Measurements from ENCODE around the gene ZNRF4. TPM values are rescaled to one million over a fixed set of nuclear protein-coding genes. Genes with fewer than 3 reads are reported as not detected.
"Not testable (repeated sequence)": the region's sequence is repeated elsewhere in the genome, so short reads cannot be mapped to it uniquely, and the experiment has no call there.

Gene ZNRF4
- total RNA-seq, 1 donor from 2014 or later, result not detected

DNA sequence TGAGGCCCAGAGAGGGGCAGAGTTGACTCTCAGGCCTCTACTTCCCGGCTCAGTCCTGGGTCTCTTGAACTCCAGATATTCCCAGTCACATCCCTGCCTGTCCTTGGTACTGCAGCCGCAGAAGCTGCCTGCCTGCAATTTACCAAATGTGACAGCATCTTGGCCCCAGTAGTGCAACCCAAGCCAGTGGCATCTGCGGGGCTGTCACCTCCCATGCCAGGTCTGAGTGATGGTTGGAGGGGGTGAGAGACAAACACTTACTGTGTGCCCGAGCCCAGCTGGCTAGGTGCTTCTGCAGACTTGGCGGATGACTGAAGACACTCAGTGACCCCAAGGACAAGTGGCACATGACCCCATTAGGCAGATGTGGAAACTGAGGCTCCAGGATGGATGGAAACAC, 18.4 kb downstream of the ZNRF4 start:
- DNase-seq (ENCODE audit: low spot score), result no peak

- no peak for DNase-seq (ENCODE audit: low spot score)
Measured at GRCh38 chr19:5477451-5478215, 22.4 kb downstream of the ZNRF4 start.

GRCh38 chr19:5478241-5478924, 23.2 kb downstream of the ZNRF4 start:
- DNase-seq (ENCODE audit: low spot score), result no peak

DNA sequence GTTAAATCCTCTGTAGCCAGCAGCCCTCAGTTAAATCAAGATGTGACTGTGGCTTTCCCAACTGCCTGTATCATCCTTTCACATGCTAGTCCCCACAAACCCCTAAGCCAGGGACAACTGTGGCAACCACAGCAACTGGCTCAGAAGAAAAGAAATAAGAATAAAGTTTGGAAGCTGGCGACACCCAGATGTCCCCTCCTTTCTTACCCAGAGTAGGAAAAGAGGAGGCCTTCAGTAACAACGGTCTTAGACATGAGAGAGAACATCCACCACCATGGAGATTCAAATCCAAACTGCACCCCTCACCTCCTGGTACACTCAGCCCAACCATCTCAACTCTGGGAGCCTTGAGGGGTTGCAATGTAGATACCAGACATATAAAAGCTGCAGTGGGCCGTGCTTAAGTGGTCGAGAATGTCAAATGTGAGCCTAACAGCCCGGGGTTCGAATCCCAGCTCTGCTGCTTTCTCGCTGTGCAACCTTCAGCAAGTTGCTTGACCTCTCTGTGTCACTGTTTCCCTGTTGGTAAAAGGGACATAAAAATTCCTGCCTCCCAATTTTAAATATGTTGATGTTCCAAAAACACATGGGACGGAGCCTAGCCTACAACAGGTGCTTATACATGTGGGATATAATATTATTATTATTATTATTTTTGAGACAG, 23.8 kb downstream of the ZNRF4 start:
- DNase-seq (ENCODE audit: low spot score), result no peak

DNA sequence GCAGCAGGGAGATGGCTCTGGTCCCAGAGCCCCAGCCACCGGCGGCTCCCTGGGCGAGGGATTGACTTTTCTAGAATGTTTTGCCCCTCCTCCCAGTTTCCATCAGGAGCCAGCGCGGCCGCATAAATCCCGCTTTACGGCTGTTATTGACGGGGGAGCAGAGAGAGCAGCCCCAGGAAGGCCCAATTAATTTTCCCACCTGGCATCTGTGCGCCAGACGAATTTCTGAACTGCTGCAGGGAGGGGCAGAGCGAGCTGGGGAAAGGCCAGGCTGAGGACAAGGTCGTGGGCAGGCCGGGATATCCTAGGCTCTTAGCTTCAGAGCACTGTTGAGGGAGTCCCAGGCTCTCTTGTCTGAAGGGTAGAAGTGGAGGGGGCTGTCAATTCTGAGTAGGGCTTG, 24.7 kb downstream of the ZNRF4 start:
- no peak for DNase-seq (ENCODE audit: low spot score)

DNA sequence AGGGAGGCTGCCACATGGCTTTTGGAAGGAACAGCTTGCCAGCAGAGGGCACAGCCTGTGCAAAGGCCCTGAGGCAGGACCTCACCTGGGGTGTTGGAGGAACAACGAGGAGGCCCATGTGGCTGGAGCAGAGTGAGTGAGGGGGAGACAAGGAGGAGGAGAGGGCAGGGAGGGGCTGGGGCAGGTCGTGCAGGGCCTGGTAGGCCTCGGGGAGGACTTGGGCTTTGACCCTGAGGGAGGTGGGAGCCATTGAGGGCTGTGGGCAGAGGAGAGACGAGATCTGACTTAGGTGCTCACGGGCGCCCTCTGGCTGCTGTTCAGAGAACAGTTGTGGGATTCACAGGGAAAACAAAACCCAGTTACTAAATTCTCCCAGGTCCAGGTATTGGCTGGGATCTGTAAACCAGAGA, 25.2 kb downstream of the ZNRF4 start:
- no peak for DNase-seq (ENCODE audit: low spot score)

- DNase-seq (ENCODE audit: low spot score), result no peak
Measured at GRCh38 chr19:5481957-5482356, 26.7 kb downstream of the ZNRF4 start.

- DNase-seq (ENCODE audit: low spot score), result no peak
Measured at GRCh38 chr19:5484398-5485285, 29.4 kb downstream of the ZNRF4 start.

GRCh38 chr19:5485286-5485636, 30.0 kb downstream of the ZNRF4 start:
- DNase-seq (ENCODE audit: low spot score), result no peak

DNA sequence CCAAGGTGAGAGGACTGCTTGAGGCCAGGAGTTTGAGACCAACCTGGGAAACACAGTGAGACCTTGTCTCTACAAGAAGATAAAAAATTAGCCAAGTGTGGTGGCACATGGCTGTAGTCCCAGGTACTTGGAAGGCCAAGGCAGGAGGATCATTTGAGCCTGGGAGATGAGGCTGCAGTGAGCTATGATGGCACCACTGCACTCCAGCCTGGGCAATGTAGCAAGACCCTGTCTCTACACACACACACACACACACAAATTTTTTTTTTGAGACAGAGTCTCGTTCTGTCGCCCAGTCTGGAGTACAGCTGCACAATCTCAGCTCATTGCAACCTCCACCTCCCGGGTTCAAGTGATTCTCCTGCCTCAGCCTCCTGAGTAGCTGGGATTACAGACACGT, 30.4 kb downstream of the ZNRF4 start:
- not testable (repeated sequence) for DNase-seq (ENCODE audit: low spot score)

DNA sequence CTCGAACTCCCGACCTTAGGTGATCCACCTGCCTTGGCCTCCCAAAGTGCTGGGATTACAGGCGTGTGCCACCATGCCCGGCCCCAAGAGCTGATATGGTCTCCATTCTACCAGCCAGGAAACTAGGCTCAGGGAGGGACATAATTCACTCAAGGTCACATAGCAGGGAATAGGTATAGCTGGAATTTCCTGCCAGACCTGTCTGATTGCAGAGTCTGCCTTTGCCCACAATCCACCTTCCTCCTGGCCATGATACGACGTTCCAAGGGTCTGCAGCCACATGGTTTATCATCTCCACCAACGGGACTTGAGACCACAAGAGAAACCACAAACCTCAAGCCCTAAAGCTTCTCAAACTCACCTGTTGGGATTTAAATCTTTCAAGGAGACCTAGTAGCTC, 32.0 kb downstream of the ZNRF4 start:
- DNase-seq (ENCODE audit: low spot score), result no peak

DNA sequence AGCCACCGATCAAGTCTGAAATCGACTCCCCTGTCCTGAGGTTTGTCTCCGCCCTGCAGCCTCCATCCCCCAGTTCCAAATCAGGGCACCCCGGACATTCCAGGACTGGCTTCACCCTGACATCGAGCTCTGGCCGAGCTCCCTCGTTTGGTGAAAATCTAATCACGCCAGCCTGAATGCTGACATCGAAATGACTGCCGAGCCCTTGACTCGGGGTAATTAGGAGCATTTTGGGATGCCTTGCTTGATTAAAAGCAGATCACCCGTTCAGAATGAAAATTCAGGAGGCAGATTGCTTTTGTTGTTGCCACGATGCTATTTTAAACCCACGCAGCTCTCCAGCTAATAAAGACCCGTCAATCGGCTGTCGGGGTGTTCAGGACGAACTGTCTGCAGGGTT, 34.3 kb downstream of the ZNRF4 start:
- no peak for DNase-seq (ENCODE audit: low spot score)

- DNase-seq (ENCODE audit: low spot score), result no peak
Measured at GRCh38 chr19:5491565-5491964, 36.3 kb downstream of the ZNRF4 start.

GRCh38 chr19:5492281-5492634, 37.0 kb downstream of the ZNRF4 start:
- DNase-seq (ENCODE audit: low spot score), result no peak

- no peak for DNase-seq (ENCODE audit: low spot score)
Measured at GRCh38 chr19:5492635-5493409, 37.6 kb downstream of the ZNRF4 start.

DNA sequence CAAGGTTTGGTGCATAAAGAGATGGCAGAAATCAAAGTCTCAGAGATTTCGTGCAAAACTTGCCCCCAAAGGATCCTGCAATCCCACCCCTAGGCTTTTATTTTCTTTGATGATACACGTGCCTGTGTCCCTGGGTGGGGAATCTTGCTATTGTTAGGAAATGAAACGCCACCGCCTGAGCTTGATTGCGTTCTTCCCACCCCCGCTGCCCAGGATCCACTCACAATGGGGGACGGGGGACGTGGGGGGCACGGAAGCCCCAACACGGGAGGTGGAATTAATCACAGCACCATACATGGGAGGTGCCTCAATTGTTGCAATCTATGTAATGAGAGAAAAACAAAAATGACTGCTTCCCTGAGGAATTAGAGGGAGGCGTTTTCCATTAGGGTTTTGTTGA, 39.6 kb downstream of the ZNRF4 start:
- DNase-seq (ENCODE audit: low spot score), result no peak

GRCh38 chr19:5495792-5496191, 40.6 kb downstream of the ZNRF4 start:
- DNase-seq (ENCODE audit: low spot score), result no peak

DNA sequence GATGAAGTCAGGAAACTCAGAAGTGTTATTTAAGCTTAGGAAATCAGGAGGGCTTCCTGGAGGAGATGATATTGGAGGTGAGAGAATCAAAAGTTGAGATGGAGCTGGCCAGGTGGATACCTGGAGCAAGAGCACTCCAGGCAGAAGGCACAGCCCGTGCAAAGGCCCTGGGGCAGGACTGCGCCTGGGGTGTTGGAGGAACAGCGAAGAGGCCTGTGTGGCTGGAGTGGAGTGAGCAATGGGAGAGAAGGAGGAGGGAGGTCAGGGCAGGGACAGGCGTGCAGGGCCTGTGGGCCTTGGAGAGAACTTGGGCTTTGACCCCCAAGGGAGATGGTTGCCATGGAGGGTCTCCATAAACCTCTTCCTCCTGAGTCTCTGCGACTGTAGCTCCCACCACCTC, 42.1 kb downstream of the ZNRF4 start:
- DNase-seq (ENCODE audit: low spot score), result no peak

DNA sequence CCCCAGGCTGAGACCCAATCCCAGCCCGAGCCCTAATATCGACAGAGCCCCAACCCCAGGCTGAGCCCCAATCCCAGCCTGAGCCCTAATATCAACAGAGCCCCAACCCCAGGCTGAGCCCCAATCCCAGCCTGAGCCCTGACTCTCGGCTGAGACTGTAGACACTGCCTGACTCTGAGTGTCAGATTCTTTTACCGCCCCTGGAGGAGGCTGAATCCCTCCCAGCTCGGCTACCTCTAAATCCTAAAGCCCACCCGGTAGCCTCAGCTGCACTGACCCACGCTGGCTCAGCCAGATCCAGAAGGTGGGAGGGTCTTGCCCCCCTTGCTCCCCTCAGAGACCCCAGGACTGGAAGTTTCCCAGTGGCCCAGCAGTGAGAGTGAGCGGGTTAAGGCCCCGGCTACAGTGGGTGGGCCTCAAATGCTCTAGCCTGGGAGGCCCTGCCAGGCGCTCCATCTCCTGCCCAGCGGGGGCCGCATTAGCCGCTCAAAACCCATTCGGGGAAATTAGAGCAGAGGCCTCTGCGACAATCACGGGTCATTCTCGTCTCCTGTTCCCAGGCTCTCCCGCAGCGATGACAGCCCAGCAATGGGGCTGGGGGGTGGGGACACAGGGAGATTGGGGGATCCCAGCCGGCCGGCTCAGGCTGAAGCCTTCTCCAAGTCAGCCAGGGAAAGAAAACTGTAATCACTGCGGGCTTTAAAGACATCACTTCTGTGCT, 43.8 kb downstream of the ZNRF4 start:
- no peak for DNase-seq (ENCODE audit: low spot score)

DNA sequence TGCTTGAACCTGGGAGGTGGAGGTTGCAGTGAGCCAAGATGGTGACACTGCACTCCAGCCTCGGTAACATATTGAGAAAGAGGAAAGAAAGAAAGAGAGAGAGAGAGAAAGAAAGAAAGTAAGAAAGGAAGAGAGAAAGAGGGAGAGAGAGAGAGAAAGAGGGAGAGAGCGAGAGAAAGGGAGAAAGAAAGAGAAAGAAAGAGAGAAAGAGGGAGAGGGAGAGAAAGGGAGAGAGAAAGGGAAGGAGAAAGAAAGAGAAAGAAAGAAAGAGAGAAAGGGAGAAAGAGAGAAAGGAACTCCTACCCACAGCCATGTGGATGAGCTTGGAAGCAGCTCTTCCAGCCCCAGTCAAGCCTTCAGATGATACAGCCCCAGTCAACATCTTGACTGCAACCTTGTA, 46.7 kb downstream of the ZNRF4 start:
- no peak for DNase-seq (ENCODE audit: low spot score)
